Keratinocyte (primary cell): Measurements from ENCODE around the gene CLRN1.

Experiments used
- EZH2 ChIP-seq: IDR thresholded peaks from one replicate; pipeline ENCODE4 v1.6.1; 2012; ENCODE audit warnings: inconsistent platforms, mild to moderate bottlenecking, low read length, moderate library complexity
- TF ChIP-seq, protein P1 (sequence below), 3 experiments: IDR thresholded peaks in 1 of 3; conservative IDR thresholded peaks in 1 of 3; optimal IDR thresholded peaks in 1 of 3; 2 replicates in 2 of 3; 3 replicates in 1 of 3; pipeline versions ENCODE3 to v1.5.1; 2011; ENCODE audit warnings: low read length in 3 of 3, mild to moderate bottlenecking in 3 of 3, moderate library complexity in 2 of 3, control low read depth in 1 of 3, inconsistent platforms in 1 of 3; ENCODE audit not compliant: insufficient read depth in 2 of 3; ENCODE audit errors: extremely low read depth in 1 of 3

DNA sequence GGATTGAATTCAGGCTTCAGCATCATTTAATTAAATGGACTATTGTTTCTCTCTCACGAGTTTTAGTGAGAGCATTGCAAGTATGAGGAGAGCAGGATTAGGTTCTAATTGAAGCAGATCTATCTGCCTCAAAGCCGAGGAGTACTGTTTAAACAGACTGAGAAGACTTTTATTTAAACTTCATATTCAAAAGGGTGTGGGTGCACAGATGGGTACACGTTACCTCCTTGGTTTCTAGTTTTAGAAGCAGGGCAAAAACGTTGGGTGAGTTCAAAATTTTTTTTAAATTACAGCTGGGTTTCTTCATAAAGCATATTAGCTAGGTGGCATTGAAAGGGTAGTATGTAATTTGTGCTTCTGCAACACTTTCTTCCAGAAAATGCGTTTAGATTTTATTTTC, 26.5 kb upstream of the CLRN1 start:
- TF ChIP-seq, protein P1, sequence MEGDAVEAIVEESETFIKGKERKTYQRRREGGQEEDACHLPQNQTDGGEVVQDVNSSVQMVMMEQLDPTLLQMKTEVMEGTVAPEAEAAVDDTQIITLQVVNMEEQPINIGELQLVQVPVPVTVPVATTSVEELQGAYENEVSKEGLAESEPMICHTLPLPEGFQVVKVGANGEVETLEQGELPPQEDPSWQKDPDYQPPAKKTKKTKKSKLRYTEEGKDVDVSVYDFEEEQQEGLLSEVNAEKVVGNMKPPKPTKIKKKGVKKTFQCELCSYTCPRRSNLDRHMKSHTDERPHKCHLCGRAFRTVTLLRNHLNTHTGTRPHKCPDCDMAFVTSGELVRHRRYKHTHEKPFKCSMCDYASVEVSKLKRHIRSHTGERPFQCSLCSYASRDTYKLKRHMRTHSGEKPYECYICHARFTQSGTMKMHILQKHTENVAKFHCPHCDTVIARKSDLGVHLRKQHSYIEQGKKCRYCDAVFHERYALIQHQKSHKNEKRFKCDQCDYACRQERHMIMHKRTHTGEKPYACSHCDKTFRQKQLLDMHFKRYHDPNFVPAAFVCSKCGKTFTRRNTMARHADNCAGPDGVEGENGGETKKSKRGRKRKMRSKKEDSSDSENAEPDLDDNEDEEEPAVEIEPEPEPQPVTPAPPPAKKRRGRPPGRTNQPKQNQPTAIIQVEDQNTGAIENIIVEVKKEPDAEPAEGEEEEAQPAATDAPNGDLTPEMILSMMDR (optimal IDR thresholded peaks at IDR 0.05 in 1 of 3, IDR thresholded peaks at IDR 0.05 in 1 of 3, conservative IDR thresholded peaks at IDR 0.05 in 1 of 3; ENCODE audit: extremely low read depth in 1 of 3, insufficient read depth in 2 of 3, low read length in 3 of 3): no peak
- no peak for TF ChIP-seq EZH2
